Measurements from ENCODE around the gene SSR3.
"Not testable (repeated sequence)": the region's sequence is repeated elsewhere in the genome, so short reads cannot be mapped to it uniquely, and the experiment has no call there.

GRCh38 chr3:156569016-156569415 lies 14.1 kb upstream of the SSR3 start:
- TF ChIP-seq CTCF (conservative IDR thresholded peaks at IDR 0.05 in 1 of 2, IDR thresholded peaks at IDR 0.05 in 1 of 2; ENCODE audit: low read depth in 1 of 2, low read length in 2 of 2); EZH2 (IDR thresholded peaks at IDR 0.05; ENCODE audit: low read length, missing control alignments): not testable (repeated sequence)
